Left renal pelvis (tissue), 4 donors: ENCODE measurements around the gene KRTDAP. TPM values are rescaled to one million over a fixed set of nuclear protein-coding genes. Genes with fewer than 3 reads are reported as not detected.
A peak's percentile ranks its signal among the peaks of the same experiment; 100 is the strongest.

Experiments
- DNase-seq, 4 donors: peaks; one replicate each; pipeline ENCODE4 v3.0.0-alpha.2; 2013; ENCODE audit warnings: low read depth in 4 of 4, low spot score in 3 of 4
- polyA plus RNA-seq, 4 donors: library from polyadenylated mRNA; unstranded; fragments of 120-200 nt; gene quantifications; one replicate each; pipeline ENCODE4 v1.2.1, GENCODE V29; 2013; ENCODE audit not compliant: insufficient read length in 4 of 4

KRTDAP gene
- polyA plus RNA-seq, 4 donors = 0.36 to 1.9 (median 0.59) TPM

GRCh38 chr19:35513628-35514281 is 23.5 kb upstream of the KRTDAP start, which contains the start of gene DMKN:
DMKN (minus strand) TSS chr19:35513649; CDS start chr19:35513475, 174 bp downstream.
- no peak for DNase-seq

GRCh38 chr19:35512831-35513627 is 22.8 kb upstream of the KRTDAP start:
- DNase-seq = no peak

- no peak for DNase-seq
These were observed 21.1 kb upstream of the KRTDAP start for GRCh38 chr19:35511337-35511736.

GRCh38 chr19:35510626-35510964 is 20.3 kb upstream of the KRTDAP start:
- DNase-seq = no peak

GRCh38 chr19:35509861-35510625 is 19.8 kb upstream of the KRTDAP start:
- DNase-seq = peak; percentile 67 to 75 (median 72)

- no peak for DNase-seq
These were observed 18.9 kb upstream of the KRTDAP start for GRCh38 chr19:35509018-35509652.

GRCh38 chr19:35508129-35508528 is 17.9 kb upstream of the KRTDAP start:
- no peak for DNase-seq

- no peak for DNase-seq
These were observed 17.3 kb upstream of the KRTDAP start for GRCh38 chr19:35507561-35507960.

GRCh38 chr19:35506011-35506410 is 15.7 kb upstream of the KRTDAP start:
- DNase-seq = no peak

GRCh38 chr19:35502751-35503150 is 12.5 kb upstream of the KRTDAP start:
- no peak for DNase-seq

GRCh38 chr19:35501684-35502083 is 11.4 kb upstream of the KRTDAP start:
- DNase-seq = no peak

GRCh38 chr19:35500611-35501010 is 10.3 kb upstream of the KRTDAP start:
- no peak for DNase-seq

- no peak for DNase-seq
These were observed 8.8 kb upstream of the KRTDAP start for GRCh38 chr19:35498984-35499527.

GRCh38 chr19:35498220-35498619 is 8.0 kb upstream of the KRTDAP start:
- DNase-seq = no peak

- no peak for DNase-seq
These were observed 7.1 kb upstream of the KRTDAP start for GRCh38 chr19:35497406-35497805.

GRCh38 chr19:35495107-35496064 is 5.1 kb upstream of the KRTDAP start:
- no peak for DNase-seq

- no peak for DNase-seq
These were observed 3.7 kb upstream of the KRTDAP start for GRCh38 chr19:35493971-35494370.

GRCh38 chr19:35491836-35492360 is 1.6 kb upstream of the KRTDAP start:
- no peak for DNase-seq

GRCh38 chr19:35488677-35489076 is 1.6 kb downstream of the KRTDAP start:
- no peak for DNase-seq
